ENCODE data around the gene SIRT3.

SIRT3 gene

GRCh38 chr11:200224-201003 is 35.7 kb downstream of the SIRT3 start:
- WGBS (ENCODE audit: extremely low coverage, insufficient coverage, insufficient read length): no CpG with 5 or more reads among the region's 13 CpGs
- H4K8ac ChIP-seq (ENCODE audit: low read depth, low read length): no peak overlapping the region
- no peak overlapping the region for H3K23ac ChIP-seq (ENCODE audit: low read length)
- H3K36me3 ChIP-seq (ENCODE audit: control insufficient read depth in 1 of 2, insufficient read depth in 2 of 2, low read length in 2 of 2): peaks cover 31 to 32% of the 10 kb centered on the region in 2 experiments
- no peaks in the 10 kb centered on the region for H3K27me3 ChIP-seq (ENCODE audit: insufficient read depth, low read length)
- H3K4me1 ChIP-seq (ENCODE audit: control insufficient read depth in 1 of 2, insufficient read depth in 2 of 2, low read length in 2 of 2): peaks cover 2 to 3% of the 10 kb centered on the region in 2 experiments
- no peaks in the 10 kb centered on the region for H3K79me1 ChIP-seq (ENCODE audit: low read length)
- H2BK120ac ChIP-seq (ENCODE audit: insufficient read depth, low read length, poor library complexity): no peak overlapping the region
- H2AFZ ChIP-seq (ENCODE audit: insufficient read depth, low read length, poor library complexity): no peak overlapping the region
- no peak overlapping the region for H3K9ac ChIP-seq (ENCODE audit: low read length)
- H3K18ac ChIP-seq (ENCODE audit: low read length): no peak overlapping the region
- H3K4me3 ChIP-seq (ENCODE audit: low read depth, low read length): no peak overlapping the region
- H3K4ac ChIP-seq (ENCODE audit: low read depth, low read length): no peak overlapping the region
- no peak overlapping the region for H2BK5ac ChIP-seq (ENCODE audit: low read depth, low read length, poor library complexity)
- H3K9me3 ChIP-seq (ENCODE audit: insufficient read depth, low read depth, low read length): no peaks in the 10 kb centered on the region
- H3K4me2 ChIP-seq (ENCODE audit: low read length): no peak overlapping the region
- no peak overlapping the region for H3K27ac ChIP-seq (ENCODE audit: low read depth, low read length)
- H2BK12ac ChIP-seq (ENCODE audit: low read length): no peak overlapping the region
- DNase-seq: no peak
- no peak overlapping the region for H2AK5ac ChIP-seq (ENCODE audit: low read length)
- no peaks in the 10 kb centered on the region for H3K79me2 ChIP-seq (ENCODE audit: control insufficient read depth, insufficient read depth, low read length, poor library complexity)
- no peak overlapping the region for H4K12ac ChIP-seq (ENCODE audit: low read depth, low read length)
- no peak overlapping the region for H3K14ac ChIP-seq (ENCODE audit: low read length)
- no peak overlapping the region for H4K91ac ChIP-seq (ENCODE audit: low read depth, low read length)

DNA sequence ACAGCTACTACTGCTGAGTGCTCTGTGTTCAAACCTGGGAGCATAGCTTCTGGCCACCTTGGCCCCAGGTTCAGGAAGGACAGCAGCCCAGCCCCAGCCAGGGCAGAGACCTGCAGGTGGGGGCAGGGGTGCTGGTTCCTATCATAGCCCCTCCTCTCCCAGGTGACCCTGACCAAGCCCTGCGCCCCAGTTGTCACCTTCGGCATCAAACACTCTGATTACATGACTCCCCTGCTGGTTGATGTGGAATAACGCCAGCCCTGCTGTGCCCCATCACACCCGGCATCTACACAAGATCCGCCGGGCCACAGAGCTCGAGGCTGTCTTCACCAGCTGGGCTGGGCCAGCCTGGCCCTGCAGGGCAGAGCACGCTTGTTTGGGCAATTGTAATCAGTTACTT is 36.4 kb downstream of the SIRT3 start:
- WGBS (ENCODE audit: extremely low coverage, insufficient coverage, insufficient read length): no CpG with 5 or more reads among the region's 8 CpGs
- no peak overlapping the region for H4K91ac ChIP-seq (ENCODE audit: low read depth, low read length)
- H2AFZ ChIP-seq (ENCODE audit: insufficient read depth, low read length, poor library complexity): no peak overlapping the region
- H3K4me1 ChIP-seq (ENCODE audit: control insufficient read depth in 1 of 2, insufficient read depth in 2 of 2, low read length in 2 of 2): no peaks in the 10 kb centered on the region
- H3K14ac ChIP-seq (ENCODE audit: low read length): no peak overlapping the region
- no peak overlapping the region for H4K8ac ChIP-seq (ENCODE audit: low read depth, low read length)
- H3K9ac ChIP-seq (ENCODE audit: low read length): no peak overlapping the region
- H3K4me2 ChIP-seq (ENCODE audit: low read length): no peak overlapping the region
- H2BK5ac ChIP-seq (ENCODE audit: low read depth, low read length, poor library complexity): no peak overlapping the region
- no peak overlapping the region for H2BK120ac ChIP-seq (ENCODE audit: insufficient read depth, low read length, poor library complexity)
- H3K4me3 ChIP-seq (ENCODE audit: low read depth, low read length): peak overlapping the region; percentile 26
- no peak overlapping the region for H3K23ac ChIP-seq (ENCODE audit: low read length)
- H3K79me2 ChIP-seq (ENCODE audit: control insufficient read depth, insufficient read depth, low read length, poor library complexity): no peaks in the 10 kb centered on the region
- H4K12ac ChIP-seq (ENCODE audit: low read depth, low read length): no peak overlapping the region
- no peak for DNase-seq
- H3K27ac ChIP-seq (ENCODE audit: low read depth, low read length): no peak overlapping the region
- no peak overlapping the region for H2AK5ac ChIP-seq (ENCODE audit: low read length)
- no peaks in the 10 kb centered on the region for H3K79me1 ChIP-seq (ENCODE audit: low read length)
- H3K36me3 ChIP-seq (ENCODE audit: control insufficient read depth in 1 of 2, insufficient read depth in 2 of 2, low read length in 2 of 2): peaks cover 24 to 26% of the 10 kb centered on the region in 2 experiments
- H3K4ac ChIP-seq (ENCODE audit: low read depth, low read length): no peak overlapping the region
- H3K18ac ChIP-seq (ENCODE audit: low read length): no peak overlapping the region
- no peaks in the 10 kb centered on the region for H3K27me3 ChIP-seq (ENCODE audit: insufficient read depth, low read length)
- no peaks in the 10 kb centered on the region for H3K9me3 ChIP-seq (ENCODE audit: insufficient read depth, low read depth, low read length)
- H2BK12ac ChIP-seq (ENCODE audit: low read length): no peak overlapping the region

- no peaks in the 10 kb centered on the region for H3K27me3 ChIP-seq (ENCODE audit: insufficient read depth, low read length)
- no peak overlapping the region for H2BK120ac ChIP-seq (ENCODE audit: insufficient read depth, low read length, poor library complexity)
- H3K9me3 ChIP-seq (ENCODE audit: insufficient read depth, low read depth, low read length): no peaks in the 10 kb centered on the region
- no peak overlapping the region for H3K23ac ChIP-seq (ENCODE audit: low read length)
- H3K79me2 ChIP-seq (ENCODE audit: control insufficient read depth, insufficient read depth, low read length, poor library complexity): no peaks in the 10 kb centered on the region
- no peak overlapping the region for H3K27ac ChIP-seq (ENCODE audit: low read depth, low read length)
- H2BK12ac ChIP-seq (ENCODE audit: low read length): no peak overlapping the region
- H4K12ac ChIP-seq (ENCODE audit: low read depth, low read length): no peak overlapping the region
- H3K4me3 ChIP-seq (ENCODE audit: low read depth, low read length): no peak overlapping the region
- no peak overlapping the region for H3K4me2 ChIP-seq (ENCODE audit: low read length)
- H2BK5ac ChIP-seq (ENCODE audit: low read depth, low read length, poor library complexity): no peak overlapping the region
- no peak overlapping the region for H4K8ac ChIP-seq (ENCODE audit: low read depth, low read length)
- H3K36me3 ChIP-seq (ENCODE audit: control insufficient read depth in 1 of 2, insufficient read depth in 2 of 2, low read length in 2 of 2): peaks cover 18 to 19% of the 10 kb centered on the region in 2 experiments
- no peak overlapping the region for H3K18ac ChIP-seq (ENCODE audit: low read length)
- no peak overlapping the region for H2AFZ ChIP-seq (ENCODE audit: insufficient read depth, low read length, poor library complexity)
- WGBS (ENCODE audit: extremely low coverage, insufficient coverage, insufficient read length): no CpG with 5 or more reads among the region's 13 CpGs
- H3K9ac ChIP-seq (ENCODE audit: low read length): no peak overlapping the region
- no peak overlapping the region for H2AK5ac ChIP-seq (ENCODE audit: low read length)
- no peak for DNase-seq
- H3K4ac ChIP-seq (ENCODE audit: low read depth, low read length): no peak overlapping the region
- no peaks in the 10 kb centered on the region for H3K79me1 ChIP-seq (ENCODE audit: low read length)
- H3K14ac ChIP-seq (ENCODE audit: low read length): no peak overlapping the region
- no peaks in the 10 kb centered on the region for H3K4me1 ChIP-seq (ENCODE audit: control insufficient read depth in 1 of 2, insufficient read depth in 2 of 2, low read length in 2 of 2)
- no peak overlapping the region for H4K91ac ChIP-seq (ENCODE audit: low read depth, low read length)
Measured at GRCh38 chr11:199004-199581, 37.0 kb downstream of the SIRT3 start.

- H3K18ac ChIP-seq (ENCODE audit: low read length): no peak overlapping the region
- H2AK5ac ChIP-seq (ENCODE audit: low read length): no peak overlapping the region
- H3K4me3 ChIP-seq (ENCODE audit: low read depth, low read length): no peak overlapping the region
- no peak overlapping the region for H3K9ac ChIP-seq (ENCODE audit: low read length)
- H4K91ac ChIP-seq (ENCODE audit: low read depth, low read length): no peak overlapping the region
- H2BK12ac ChIP-seq (ENCODE audit: low read length): no peak overlapping the region
- no CpG with 5 or more reads among the region's 21 CpGs for WGBS (ENCODE audit: extremely low coverage, insufficient coverage, insufficient read length)
- no peaks in the 10 kb centered on the region for H3K4me1 ChIP-seq (ENCODE audit: control insufficient read depth in 1 of 2, insufficient read depth in 2 of 2, low read length in 2 of 2)
- H3K36me3 ChIP-seq (ENCODE audit: control insufficient read depth in 1 of 2, insufficient read depth in 2 of 2, low read length in 2 of 2): peaks cover 10 to 11% of the 10 kb centered on the region in 2 experiments
- no peak for DNase-seq
- H4K8ac ChIP-seq (ENCODE audit: low read depth, low read length): no peak overlapping the region
- H3K4me2 ChIP-seq (ENCODE audit: low read length): no peak overlapping the region
- no peak overlapping the region for H3K27ac ChIP-seq (ENCODE audit: low read depth, low read length)
- no peak overlapping the region for H2AFZ ChIP-seq (ENCODE audit: insufficient read depth, low read length, poor library complexity)
- H3K79me1 ChIP-seq (ENCODE audit: low read length): no peaks in the 10 kb centered on the region
- no peak overlapping the region for H2BK120ac ChIP-seq (ENCODE audit: insufficient read depth, low read length, poor library complexity)
- H2BK5ac ChIP-seq (ENCODE audit: low read depth, low read length, poor library complexity): no peak overlapping the region
- H3K9me3 ChIP-seq (ENCODE audit: insufficient read depth, low read depth, low read length): no peaks in the 10 kb centered on the region
- no peak overlapping the region for H4K12ac ChIP-seq (ENCODE audit: low read depth, low read length)
- no peak overlapping the region for H3K4ac ChIP-seq (ENCODE audit: low read depth, low read length)
- no peak overlapping the region for H3K23ac ChIP-seq (ENCODE audit: low read length)
- H3K79me2 ChIP-seq (ENCODE audit: control insufficient read depth, insufficient read depth, low read length, poor library complexity): no peaks in the 10 kb centered on the region
- no peaks in the 10 kb centered on the region for H3K27me3 ChIP-seq (ENCODE audit: insufficient read depth, low read length)
- H3K14ac ChIP-seq (ENCODE audit: low read length): no peak overlapping the region
Measured at GRCh38 chr11:198236-198806, 37.8 kb downstream of the SIRT3 start.
